Kidney (tissue), 14 donors: ENCODE results near the gene RAB34. TPM values are rescaled to one million over a fixed set of nuclear protein-coding genes. Genes with fewer than 3 reads are reported as not detected.
A peak's percentile ranks its signal among the peaks of the same experiment; 100 is the strongest.

ENCODE experiments used
- DNase-seq, 5 donors: peaks; one replicate each; pipeline ENCODE4 v3.0.0-alpha.2; 2013 to 2020
- FAIRE-seq: peaks from 2 replicates; lab custom pipeline; 2012; peaks lifted over from hg19 to GRCh38; lab: Jason Lieb, UNC
- H3K27ac ChIP-seq, 2 donors: one replicate each; pipeline ENCODE4 v1.7.0; 2013; ENCODE audit warnings: low read depth in 2 of 2, low read length in 2 of 2, inconsistent platforms in 1 of 2
- H3K27me3 ChIP-seq: one replicate; pipeline ENCODE4 v1.7.1; 2013; ENCODE audit warnings: low read length, inconsistent platforms; ENCODE audit not compliant: control insufficient read depth, insufficient read depth
- H3K36me3 ChIP-seq, 3 donors: one replicate each; pipeline versions ENCODE4 v1.7.0 to v1.7.1; 2013; ENCODE audit warnings: low read length in 3 of 3, control low read depth in 1 of 3, inconsistent platforms in 1 of 3; ENCODE audit not compliant: insufficient read depth in 3 of 3, control insufficient read depth in 2 of 3
- H3K4me1 ChIP-seq, 3 donors: one replicate each; pipeline versions ENCODE4 v1.7.0 to v1.7.1; 2013; ENCODE audit warnings: low read length in 3 of 3, inconsistent platforms in 1 of 3, low read depth in 1 of 3; ENCODE audit not compliant: control insufficient read depth in 2 of 3, insufficient read depth in 2 of 3
- H3K4me3 ChIP-seq, 3 donors: one replicate each; pipeline versions ENCODE4 v1.7.0 to v1.8.1; 2013; ENCODE audit warnings: low read length in 3 of 3, control low read depth in 1 of 3, inconsistent platforms in 1 of 3
- H3K9ac ChIP-seq, 3 donors: one replicate each; pipeline versions ENCODE4 v1.7.0 to v1.7.1; 2013; ENCODE audit warnings: low read length in 3 of 3, control low read depth in 1 of 3, inconsistent platforms in 1 of 3
- H3K9me3 ChIP-seq, 3 donors: one replicate each; pipeline versions ENCODE4 v1.7.0 to v1.7.1; 2013; ENCODE audit warnings: low read length in 3 of 3, control low read depth in 1 of 3, inconsistent platforms in 1 of 3; ENCODE audit not compliant: control insufficient read depth in 2 of 3, insufficient read depth in 1 of 3
- intact Hi-C: fragments of 100-400 bp; cut with DNase I; formaldehyde crosslinking; loops from one replicate; pipeline ENCODE4 v1.11.1; 2022
- polyA plus RNA-seq: library from polyadenylated mRNA; stranded (reverse); fragments of 350-450 nt; fragmentation: Illumina TruSeq; extraction: RNeasy Lipid Tissue Mini Kit (QIAGEN cat#74804); gene quantifications from one replicate; pipeline ENCODE4 v1.2.3, GENCODE V29; 2014; ENCODE audit warnings: low read depth, low replicate concordance; ENCODE audit not compliant: insufficient read depth
- total RNA-seq: library from RNA; stranded (reverse); fragmentation: NEBNext Ultra II Directional; extraction: Animal tissue kit (Norgen Biotek cat#: 25700); gene quantifications from one replicate; pipeline ENCODE4 v1.2.1, GENCODE V29; 2021
- TF ChIP-seq, protein P1 (sequence below): IDR thresholded peaks from 3 replicates; pipeline ENCODE4 v1.5.1; 2012; ENCODE audit warnings: mild to moderate bottlenecking, moderate library complexity, borderline replicate concordance; ENCODE audit not compliant: insufficient read depth; ENCODE audit errors: extremely low read depth
- donor health status: control.
- donor health status: control.
- donor health status: control.
- donor health status: control.
- donor health status: control.
- donor health status: DM: yes; HTN: yes; CAD: no.
- donor health status: Normal renal cell carcinoma (clear cell type).

RAB34 gene
- total and polyA plus RNA-seq, 2 donors from 2014 or later, result 119 to 128 TPM

- Histone ChIP-seq H3K9ac (no peak overlapping the region), H3K36me3 (peaks cover 7 to 48% (median 46%) of the 10 kb centered on the region in 3 donors), H3K4me1 (peaks cover 0 to under 1% (median 0%) of the 10 kb centered on the region in 3 donors), H3K4me3 (no peak overlapping the region), H3K27ac (no peak overlapping the region), H3K27me3 (no peaks in the 10 kb centered on the region), H3K9me3 (no peaks in the 10 kb centered on the region)
- TF ChIP-seq, protein P1, sequence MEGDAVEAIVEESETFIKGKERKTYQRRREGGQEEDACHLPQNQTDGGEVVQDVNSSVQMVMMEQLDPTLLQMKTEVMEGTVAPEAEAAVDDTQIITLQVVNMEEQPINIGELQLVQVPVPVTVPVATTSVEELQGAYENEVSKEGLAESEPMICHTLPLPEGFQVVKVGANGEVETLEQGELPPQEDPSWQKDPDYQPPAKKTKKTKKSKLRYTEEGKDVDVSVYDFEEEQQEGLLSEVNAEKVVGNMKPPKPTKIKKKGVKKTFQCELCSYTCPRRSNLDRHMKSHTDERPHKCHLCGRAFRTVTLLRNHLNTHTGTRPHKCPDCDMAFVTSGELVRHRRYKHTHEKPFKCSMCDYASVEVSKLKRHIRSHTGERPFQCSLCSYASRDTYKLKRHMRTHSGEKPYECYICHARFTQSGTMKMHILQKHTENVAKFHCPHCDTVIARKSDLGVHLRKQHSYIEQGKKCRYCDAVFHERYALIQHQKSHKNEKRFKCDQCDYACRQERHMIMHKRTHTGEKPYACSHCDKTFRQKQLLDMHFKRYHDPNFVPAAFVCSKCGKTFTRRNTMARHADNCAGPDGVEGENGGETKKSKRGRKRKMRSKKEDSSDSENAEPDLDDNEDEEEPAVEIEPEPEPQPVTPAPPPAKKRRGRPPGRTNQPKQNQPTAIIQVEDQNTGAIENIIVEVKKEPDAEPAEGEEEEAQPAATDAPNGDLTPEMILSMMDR, result no peak
- FAIRE-seq, result no peak
- DNase-seq, result no peak
- intact Hi-C loops, result no loop called here
These were observed 47.8 kb downstream of the RAB34 start for GRCh38 chr17:28669918-28670317.

- intact Hi-C loops, result no loop called here
These were observed 49.8 kb downstream of the RAB34 start for GRCh38 chr17:28667870-28668269.

GRCh38 chr17:28665994-28666393, 51.7 kb downstream of the RAB34 start:
- Histone ChIP-seq H3K36me3 (peaks cover 2 to 18% (median 9%) of the 10 kb centered on the region in 3 donors), H3K4me1 (peaks cover 5 to 11% (median 9%) of the 10 kb centered on the region in 3 donors), H3K9ac (no peak overlapping the region), H3K27ac (no peak overlapping the region), H3K4me3 (no peak overlapping the region), H3K27me3 (no peaks in the 10 kb centered on the region), H3K9me3 (no peaks in the 10 kb centered on the region)
- no peak for DNase-seq
- TF ChIP-seq, protein P1, result no peak
- no peak for FAIRE-seq
- intact Hi-C loops, result no loop called here

More at GRCh38 chr17:28667870-28668269, 49.8 kb downstream of the RAB34 start:
- DNase-seq, result peak in 2 of 5 donors; percentile 7 to 11
- Histone ChIP-seq H3K4me3 (no peak overlapping the region), H3K27ac (no peak overlapping the region), H3K36me3 (peaks cover 4 to 30% (median 27%) of the 10 kb centered on the region in 3 donors), H3K27me3 (no peaks in the 10 kb centered on the region), H3K9ac (no peak overlapping the region), H3K9me3 (no peaks in the 10 kb centered on the region), H3K4me1 (peaks cover 5 to 9% (median 9%) of the 10 kb centered on the region in 3 donors)
- FAIRE-seq, result no peak
- TF ChIP-seq, protein P1, result no peak

Other genes with a start within 250 kb of the RAB34 start
- gene SLC13A2, start 244.2 kb downstream of the RAB34 start, total RNA-seq, result 1.1 TPM
- gene SLC13A2, start 244.2 kb downstream of the RAB34 start, polyA plus RNA-seq, result 69.0 TPM
- not detected for gene FOXN1, start 211.5 kb downstream of the RAB34 start, total RNA-seq
- not detected for gene FOXN1, start 211.5 kb downstream of the RAB34 start, polyA plus RNA-seq
- 19.0 TPM for gene UNC119, start 165.2 kb downstream of the RAB34 start, total RNA-seq
- gene UNC119, start 165.2 kb downstream of the RAB34 start, polyA plus RNA-seq, result 60.7 TPM
- gene PIGS, start 146.3 kb downstream of the RAB34 start, total RNA-seq, result 75.0 TPM
- gene PIGS, start 146.3 kb downstream of the RAB34 start, polyA plus RNA-seq, result 60.6 TPM
- gene ALDOC, start 141.0 kb downstream of the RAB34 start, total RNA-seq, result 7.1 TPM
- gene ALDOC, start 141.0 kb downstream of the RAB34 start, polyA plus RNA-seq, result 21.9 TPM
- gene SPAG5, start 118.8 kb downstream of the RAB34 start, total RNA-seq, result 7.4 TPM
- 123 TPM for gene SPAG5, start 118.8 kb downstream of the RAB34 start, polyA plus RNA-seq
- gene RSKR, start 103.7 kb downstream of the RAB34 start, total RNA-seq, result 10.2 TPM
- 4.1 TPM for gene RSKR, start 103.7 kb downstream of the RAB34 start, polyA plus RNA-seq
- gene BLTP2, start 72.7 kb downstream of the RAB34 start, total RNA-seq, result 140 TPM
- 35.1 TPM for gene BLTP2, start 72.7 kb downstream of the RAB34 start, polyA plus RNA-seq
- gene SDF2, start 56.0 kb downstream of the RAB34 start, total RNA-seq, result 54.3 TPM
- gene SDF2, start 56.0 kb downstream of the RAB34 start, polyA plus RNA-seq, result 101 TPM
- 61.5 TPM for gene SUPT6H, start 55.7 kb downstream of the RAB34 start, total RNA-seq
- 21.4 TPM for gene SUPT6H, start 55.7 kb downstream of the RAB34 start, polyA plus RNA-seq
- gene PROCA1, start 6.0 kb downstream of the RAB34 start, total RNA-seq, result 3.4 TPM
- 3.5 TPM for gene PROCA1, start 6.0 kb downstream of the RAB34 start, polyA plus RNA-seq
- 1,188 TPM for gene RPL23A, start 2.1 kb upstream of the RAB34 start, total RNA-seq
- 1,159 TPM for gene RPL23A, start 2.1 kb upstream of the RAB34 start, polyA plus RNA-seq
- gene TLCD1, start 8.4 kb upstream of the RAB34 start, total RNA-seq, result 25.3 TPM
- gene TLCD1, start 8.4 kb upstream of the RAB34 start, polyA plus RNA-seq, result 30.0 TPM
- gene NEK8, start 10.9 kb upstream of the RAB34 start, total RNA-seq, result 20.6 TPM
- gene NEK8, start 10.9 kb upstream of the RAB34 start, polyA plus RNA-seq, result 4.7 TPM
- gene TRAF4, start 26.1 kb upstream of the RAB34 start, total RNA-seq, result 118 TPM
- 53.4 TPM for gene TRAF4, start 26.1 kb upstream of the RAB34 start, polyA plus RNA-seq
- gene FAM222B, start 124.9 kb upstream of the RAB34 start, total RNA-seq, result 31.0 TPM
- gene FAM222B, start 124.9 kb upstream of the RAB34 start, polyA plus RNA-seq, result 13.0 TPM
- gene ERAL1, start 137.1 kb upstream of the RAB34 start, total RNA-seq, result 29.5 TPM
- 71.6 TPM for gene ERAL1, start 137.1 kb upstream of the RAB34 start, polyA plus RNA-seq
- gene FLOT2, start 179.9 kb upstream of the RAB34 start, total RNA-seq, result 260 TPM
- gene FLOT2, start 179.9 kb upstream of the RAB34 start, polyA plus RNA-seq, result 200 TPM
- 29.5 TPM for gene DHRS13, start 185.2 kb upstream of the RAB34 start, total RNA-seq
- 21.6 TPM for gene DHRS13, start 185.2 kb upstream of the RAB34 start, polyA plus RNA-seq
- 50.4 TPM for gene PHF12, start 233.7 kb upstream of the RAB34 start, total RNA-seq
- gene PHF12, start 233.7 kb upstream of the RAB34 start, polyA plus RNA-seq, result 8.8 TPM